GM13977 (cell line): ENCODE results near the gene LMX1B.

ENCODE experiments used
- DNase-seq: peaks from one replicate; pipeline ENCODE4 v3.0.0; 2012; ENCODE audit warnings: low spot score
- CTCF ChIP-seq: IDR thresholded peaks from 2 replicates; pipeline ENCODE4 v1.5.1; 2012; ENCODE audit warnings: mild to moderate bottlenecking, control low read depth; ENCODE audit not compliant: insufficient read depth; ENCODE audit errors: extremely low read depth, missing control alignments
- in situ Hi-C: fragments of 300-500 bp; cut with MboI; formaldehyde crosslinking; loops from one replicate; pipeline ENCODE4 v1.12.0; 2022; ENCODE audit warnings: low sequenced_read_pairs, low pct_unique_long_range_greater_than_20kb, mixed read lengths, inconsistent platforms; ENCODE audit not compliant: unreplicated experiment

LMX1B gene

GRCh38 chr9:126639318-126640000 is 25.7 kb downstream of the LMX1B start:
- in situ Hi-C loops, result no loop called here
- TF ChIP-seq CTCF, result no peak
- no peak for DNase-seq

DNA sequence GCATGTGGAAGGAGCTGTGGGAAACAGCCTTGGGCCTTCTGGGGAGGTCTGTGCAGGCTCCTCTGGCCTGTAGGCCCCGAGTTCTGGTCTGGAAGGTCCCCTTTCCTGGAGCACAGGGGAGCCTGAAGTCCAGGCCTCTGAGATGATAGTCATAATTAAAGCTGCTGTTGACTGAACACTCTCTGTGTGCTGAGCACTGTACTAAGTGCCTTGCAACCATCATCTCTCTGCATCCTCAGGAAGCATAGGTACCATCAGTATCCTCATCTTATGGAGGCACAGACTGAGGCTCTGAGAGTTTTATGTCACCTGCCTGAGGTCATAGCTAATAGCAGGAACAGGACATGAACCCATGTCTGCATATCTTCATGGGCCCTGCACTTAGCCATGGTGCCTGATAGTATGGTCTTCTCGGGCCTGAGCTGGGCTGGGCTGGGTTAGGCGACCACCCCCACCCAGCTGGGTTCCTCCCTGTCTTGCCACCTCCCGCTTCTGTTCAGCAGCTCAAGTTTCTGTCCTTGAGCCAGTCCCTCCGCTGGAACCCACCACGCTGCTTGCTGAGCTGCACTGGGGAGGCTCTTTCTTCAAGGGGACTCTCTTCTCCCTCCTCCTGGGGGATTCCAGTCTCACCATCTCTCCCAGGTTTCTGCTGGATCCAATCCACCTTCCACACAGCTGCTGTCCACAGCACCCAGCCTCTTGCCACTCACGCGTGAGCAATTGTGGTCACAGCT is 27.6 kb downstream of the LMX1B start:
- no peak for DNase-seq
- no peak for TF ChIP-seq CTCF
- in situ Hi-C loops, result no loop called here

DNA sequence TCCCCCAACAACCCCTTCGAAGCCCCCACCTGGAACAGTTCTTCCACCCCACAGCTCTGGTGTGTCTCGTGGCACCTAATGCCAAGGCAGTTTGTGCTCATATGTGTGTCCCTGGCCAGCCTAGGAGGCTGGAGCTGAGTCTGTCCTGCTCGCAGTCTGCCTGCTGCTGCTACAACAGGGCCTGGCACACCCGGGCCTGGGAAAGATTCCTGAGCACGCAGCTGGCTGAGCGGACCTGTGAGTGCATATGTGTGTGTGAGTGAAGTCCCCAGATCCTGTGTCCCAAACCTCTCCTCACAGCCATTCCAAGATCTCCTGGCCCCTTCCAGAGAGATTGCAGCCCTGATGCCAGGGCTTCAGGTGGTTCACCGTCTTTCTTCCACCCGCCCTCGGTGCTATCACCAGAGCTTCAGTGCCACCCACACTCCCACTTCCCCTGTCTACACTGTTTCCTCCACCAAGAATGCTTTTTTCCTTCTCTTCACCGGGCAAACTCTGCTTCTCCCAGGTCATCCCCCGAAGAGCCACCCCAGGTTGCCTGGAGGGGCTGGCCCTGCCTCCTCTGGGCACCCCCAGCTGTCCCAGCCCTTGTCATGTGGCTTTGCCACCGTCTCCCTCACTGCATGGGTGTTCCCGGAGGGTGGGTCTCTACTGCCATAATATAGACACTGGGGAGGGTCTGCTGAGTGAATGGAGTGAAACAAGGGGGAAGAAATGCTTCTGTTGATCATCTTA is 28.4 kb downstream of the LMX1B start:
- in situ Hi-C loops, result no loop called here
- no peak for TF ChIP-seq CTCF
- DNase-seq, result no peak

GRCh38 chr9:126642839-126643238 is 29.1 kb downstream of the LMX1B start:
- no peak for DNase-seq
- TF ChIP-seq CTCF, result no peak
- in situ Hi-C loops, result no loop called here

- in situ Hi-C loops, result no loop called here
- DNase-seq, result no peak
- TF ChIP-seq CTCF, result no peak
Measured at GRCh38 chr9:126643945-126644527, 30.3 kb downstream of the LMX1B start.

DNA sequence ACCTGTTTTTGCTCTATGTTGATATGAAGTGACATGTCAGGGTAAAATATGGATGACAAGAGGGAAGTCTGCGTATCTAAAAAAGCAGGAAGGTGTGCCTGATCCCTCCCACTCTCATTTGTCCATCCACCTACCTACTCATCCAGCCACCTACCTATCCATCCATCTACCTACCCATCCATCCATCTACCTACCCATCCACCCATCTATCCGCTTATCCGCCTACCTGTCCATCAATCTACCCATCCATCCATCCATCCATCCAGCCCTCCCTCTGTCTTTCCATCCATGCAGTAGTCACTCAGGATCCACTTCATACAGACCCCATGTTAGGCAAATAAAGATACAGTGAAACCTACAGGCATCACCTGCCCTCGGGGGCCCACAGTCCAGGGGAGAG is 32.4 kb downstream of the LMX1B start:
- no peak for TF ChIP-seq CTCF
- in situ Hi-C loops, result no loop called here
- DNase-seq, result no peak
